K562 (cell line): ENCODE results near the gene MRPL27. TPM values are rescaled to one million over a fixed set of nuclear protein-coding genes. Genes with fewer than 3 reads are reported as not detected.

Experiments used
- FOXA3 ChIP-seq, 2 experiments: fragments of 450-650 bp in 1 of 2; sonication (generic) in 1 of 2; formaldehyde crosslinking; IDR thresholded peaks in 1 of 2; conservative IDR thresholded peaks in 1 of 2; 2 replicates each; pipeline versions ENCODE4 v1.4.0 to v1.8.0; 2020 to 2022; ENCODE audit warnings: mild to moderate bottlenecking in 2 of 2, missing genetic modification reagents in 1 of 2
- ID3 ChIP-seq, 2 experiments: fragments of 250-450 bp in 1 of 2; fragments of 450-650 bp in 1 of 2; sonication (Bioruptor Pico) in 1 of 2; IDR thresholded peaks; 2 replicates each; pipeline versions ENCODE4 v1.6.1 to v1.8.0; 2016 to 2021; ENCODE audit warnings: mild to moderate bottlenecking in 2 of 2, moderate library complexity in 2 of 2, missing compliant biosample characterization in 1 of 2, missing genetic modification characterization in 1 of 2
- KLF10 ChIP-seq: fragments of 250-450 bp; sonication (Bioruptor Pico); IDR thresholded peaks from 2 replicates; pipeline ENCODE4 v1.6.1; 2021; ENCODE audit warnings: matching md5 sums
- NCOA2 ChIP-seq, 2 experiments: fragments of 450-650 bp; IDR thresholded peaks; 2 replicates each; pipeline ENCODE4 v1.6.1; 2018; ENCODE audit warnings: mild to moderate bottlenecking in 2 of 2, moderate library complexity in 1 of 2; ENCODE audit not compliant: partially characterized antibody in 2 of 2
- RBM14 ChIP-seq: fragments of 200-400 bp; formaldehyde crosslinking; IDR thresholded peaks from 2 replicates; pipeline ENCODE4 v1.6.1; 2018; ENCODE audit warnings: low read depth, mild to moderate bottlenecking, low read length, moderate library complexity, borderline replicate concordance; ENCODE audit not compliant: insufficient read depth
- STAT6 ChIP-seq: sonication (generic); formaldehyde crosslinking; IDR thresholded peaks from 2 replicates; pipeline ENCODE4 v1.8.1; 2023; ENCODE audit warnings: mild to moderate bottlenecking, missing genetic modification reagents
- TCF7 ChIP-seq: sonication (generic); IDR thresholded peaks from 2 replicates; pipeline ENCODE4 v1.6.1; 2016; ENCODE audit warnings: antibody characterized with exemption, borderline replicate concordance
- ZNF12 ChIP-seq: sonication (generic); formaldehyde crosslinking; IDR thresholded peaks from 2 replicates; pipeline ENCODE4 v1.4.0; 2020; ENCODE audit warnings: mild to moderate bottlenecking, missing genetic modification reagents
- ZNF280A ChIP-seq: fragments of 450-650 bp; IDR thresholded peaks from 2 replicates; pipeline ENCODE4 v1.6.1; 2018; ENCODE audit warnings: mild to moderate bottlenecking, low read depth; ENCODE audit not compliant: partially characterized antibody
- polyA plus RNA-seq, 8 experiments: library from polyadenylated mRNA; depleted of rRNA in 4 of 8; stranded (reverse) in 5 of 8; unstranded in 3 of 8; fragments of >200 nt; fragmentation: Nextera tagmentation in 2 of 8; fragmentation: Illumina TruSeq in 1 of 8; extraction: Ambion mirVana in 2 of 8; extraction: Trizol in 1 of 8; gene quantifications; 2 replicates each; pipeline versions ENCODE4 v1.2.1 to v1.2.3, GENCODE V29; 2011 to 2014; ENCODE audit warnings: inconsistent platforms in 1 of 8, missing spikeins in 1 of 8
- total RNA-seq, 7 experiments: library from RNA; depleted of rRNA in 6 of 7; stranded (reverse); fragments of >200 nt in 6 of 7; fragmentation: Illumina TruSeq in 2 of 7; extraction: Trizol in 2 of 7; gene quantifications; 2 replicates each; pipeline versions ENCODE4 v1.2.1 to v1.2.3, GENCODE V29; 2011 to 2021; ENCODE audit warnings: low replicate concordance in 1 of 7
- TF ChIP-seq, protein P1 (sequence below): fragments of 250-450 bp; sonication (Bioruptor Pico); IDR thresholded peaks from 2 replicates; pipeline ENCODE4 v1.4.0; 2020

Gene MRPL27
- total and polyA plus RNA-seq, 9 of the 15 experiments (the other 6 are each of a cell fraction or from before 2014, with no cell fraction given), result 96.3 to 401 (median 142) TPM

GRCh38 chr17:50372758-50373556 is at the start of gene MRPL27, which contains the start of gene EME1 (continued):
- TF ChIP-seq ZNF280A (no peak), FOXA3 (CRISPR knock-in tag; conservative IDR thresholded peaks at IDR 0.05 in 1 of 2, IDR thresholded peaks at IDR 0.05 in 1 of 2) (0 out of 4 replicates have a peak, but pooled peaks of 1 of the 2 experiments have one; percentile 15), TCF7 (no peak), ZNF12 (CRISPR knock-in tag) (no peak; the same call in 1 of the 2 replicates), NCOA2 (IDR thresholded peaks at IDR 0.05; ENCODE audit: partially characterized antibody in 2 of 2) (no peak), STAT6 (CRISPR knock-in tag) (no peak), ID3 (CRISPR knock-in tag; IDR thresholded peaks at IDR 0.05) (no peak), ID3 (tag; IDR thresholded peaks at IDR 0.05) (peak; percentile 87), KLF10 (CRISPR knock-in tag) (no peak), RBM14 (no peak)
- TF ChIP-seq, protein P1, sequence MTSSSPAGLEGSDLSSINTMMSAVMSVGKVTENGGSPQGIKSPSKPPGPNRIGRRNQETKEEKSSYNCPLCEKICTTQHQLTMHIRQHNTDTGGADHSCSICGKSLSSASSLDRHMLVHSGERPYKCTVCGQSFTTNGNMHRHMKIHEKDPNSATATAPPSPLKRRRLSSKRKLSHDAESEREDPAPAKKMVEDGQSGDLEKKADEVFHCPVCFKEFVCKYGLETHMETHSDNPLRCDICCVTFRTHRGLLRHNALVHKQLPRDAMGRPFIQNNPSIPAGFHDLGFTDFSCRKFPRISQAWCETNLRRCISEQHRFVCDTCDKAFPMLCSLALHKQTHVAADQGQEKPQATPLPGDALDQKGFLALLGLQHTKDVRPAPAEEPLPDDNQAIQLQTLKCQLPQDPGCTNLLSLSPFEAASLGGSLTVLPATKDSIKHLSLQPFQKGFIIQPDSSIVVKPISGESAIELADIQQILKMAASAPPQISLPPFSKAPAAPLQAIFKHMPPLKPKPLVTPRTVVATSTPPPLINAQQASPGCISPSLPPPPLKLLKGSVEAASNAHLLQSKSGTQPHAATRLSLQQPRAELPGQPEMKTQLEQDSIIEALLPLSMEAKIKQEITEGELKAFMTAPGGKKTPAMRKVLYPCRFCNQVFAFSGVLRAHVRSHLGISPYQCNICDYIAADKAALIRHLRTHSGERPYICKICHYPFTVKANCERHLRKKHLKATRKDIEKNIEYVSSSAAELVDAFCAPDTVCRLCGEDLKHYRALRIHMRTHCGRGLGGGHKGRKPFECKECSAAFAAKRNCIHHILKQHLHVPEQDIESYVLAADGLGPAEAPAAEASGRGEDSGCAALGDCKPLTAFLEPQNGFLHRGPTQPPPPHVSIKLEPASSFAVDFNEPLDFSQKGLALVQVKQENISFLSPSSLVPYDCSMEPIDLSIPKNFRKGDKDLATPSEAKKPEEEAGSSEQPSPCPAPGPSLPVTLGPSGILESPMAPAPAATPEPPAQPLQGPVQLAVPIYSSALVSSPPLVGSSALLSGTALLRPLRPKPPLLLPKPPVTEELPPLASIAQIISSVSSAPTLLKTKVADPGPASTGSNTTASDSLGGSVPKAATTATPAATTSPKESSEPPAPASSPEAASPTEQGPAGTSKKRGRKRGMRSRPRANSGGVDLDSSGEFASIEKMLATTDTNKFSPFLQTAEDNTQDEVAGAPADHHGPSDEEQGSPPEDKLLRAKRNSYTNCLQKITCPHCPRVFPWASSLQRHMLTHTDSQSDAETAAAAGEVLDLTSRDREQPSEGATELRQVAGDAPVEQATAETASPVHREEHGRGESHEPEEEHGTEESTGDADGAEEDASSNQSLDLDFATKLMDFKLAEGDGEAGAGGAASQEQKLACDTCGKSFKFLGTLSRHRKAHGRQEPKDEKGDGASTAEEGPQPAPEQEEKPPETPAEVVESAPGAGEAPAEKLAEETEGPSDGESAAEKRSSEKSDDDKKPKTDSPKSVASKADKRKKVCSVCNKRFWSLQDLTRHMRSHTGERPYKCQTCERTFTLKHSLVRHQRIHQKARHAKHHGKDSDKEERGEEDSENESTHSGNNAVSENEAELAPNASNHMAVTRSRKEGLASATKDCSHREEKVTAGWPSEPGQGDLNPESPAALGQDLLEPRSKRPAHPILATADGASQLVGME (CRISPR knock-in tag), result peak; percentile 54; the same call in 1 of the 2 replicates
